ENCODE measurements around the gene FLT3.

DNA sequence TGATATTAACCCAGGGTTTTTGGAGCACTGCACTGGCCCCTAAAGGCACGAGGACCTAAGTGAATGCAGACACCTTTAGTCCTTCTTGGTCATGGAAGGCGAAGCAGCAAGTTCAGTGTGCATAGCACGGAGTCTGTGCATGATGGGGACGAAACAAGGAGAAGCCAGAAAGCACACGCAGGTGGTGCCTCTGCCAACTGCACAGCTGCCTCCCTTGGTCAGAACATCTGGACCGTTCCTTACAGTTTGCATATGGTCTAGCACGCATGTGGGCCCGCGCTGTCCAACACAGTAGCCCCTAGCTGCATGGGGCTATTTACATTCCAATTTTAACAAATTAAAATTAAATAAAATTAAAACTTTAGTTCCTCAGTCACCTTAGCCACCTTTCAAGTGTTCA is 44.0 kb downstream of the FLT3 start:
- TF ChIP-seq CTCF (IDR thresholded peaks at IDR 0.05) (no peak), SMC3 (IDR thresholded peaks at IDR 0.05) (no peak)

Data from A549 (cell line).